Brain microvascular endothelial cell (primary cell): Measurements from ENCODE around the gene NPDC1.

Experiments used
- DNase-seq: peaks from one replicate; pipeline ENCODE4 v3.0.0-alpha.2; 2020
- H3K27ac ChIP-seq: fragments of 250-450 bp; sonication (Bioruptor Pico); 2 replicates; pipeline ENCODE4 v1.5.1; 2020; ENCODE audit warnings: mild to moderate bottlenecking, moderate library complexity
- H3K27me3 ChIP-seq: fragments of 250-450 bp; sonication (Bioruptor Pico); replicated peaks from 2 replicates; pipeline ENCODE4 v1.5.1; 2020; ENCODE audit warnings: mild to moderate bottlenecking
- H3K36me3 ChIP-seq: fragments of 250-450 bp; sonication (Bioruptor Pico); replicated peaks from 2 replicates; pipeline ENCODE4 v1.5.1; 2020; ENCODE audit warnings: mild to moderate bottlenecking
- H3K4me3 ChIP-seq: 2 replicates; pipeline ENCODE4 v1.5.1; 2011; ENCODE audit warnings: low read depth, mild to moderate bottlenecking, control low read depth, low read length, moderate library complexity
- in situ Hi-C: cut with HindIII; loops from 2 replicates; pipeline ENCODE4 v1.10.0; 2017; ENCODE audit warnings: low sequenced_read_pairs, low pct_ligation_motif_present
- TF ChIP-seq, protein P1 (sequence below): IDR thresholded peaks from 2 replicates; pipeline ENCODE4 v1.5.1; 2011; ENCODE audit warnings: low read depth, mild to moderate bottlenecking, moderate library complexity, low read length, control low read depth, inconsistent platforms; ENCODE audit errors: missing control alignments

NPDC1 gene

DNA sequence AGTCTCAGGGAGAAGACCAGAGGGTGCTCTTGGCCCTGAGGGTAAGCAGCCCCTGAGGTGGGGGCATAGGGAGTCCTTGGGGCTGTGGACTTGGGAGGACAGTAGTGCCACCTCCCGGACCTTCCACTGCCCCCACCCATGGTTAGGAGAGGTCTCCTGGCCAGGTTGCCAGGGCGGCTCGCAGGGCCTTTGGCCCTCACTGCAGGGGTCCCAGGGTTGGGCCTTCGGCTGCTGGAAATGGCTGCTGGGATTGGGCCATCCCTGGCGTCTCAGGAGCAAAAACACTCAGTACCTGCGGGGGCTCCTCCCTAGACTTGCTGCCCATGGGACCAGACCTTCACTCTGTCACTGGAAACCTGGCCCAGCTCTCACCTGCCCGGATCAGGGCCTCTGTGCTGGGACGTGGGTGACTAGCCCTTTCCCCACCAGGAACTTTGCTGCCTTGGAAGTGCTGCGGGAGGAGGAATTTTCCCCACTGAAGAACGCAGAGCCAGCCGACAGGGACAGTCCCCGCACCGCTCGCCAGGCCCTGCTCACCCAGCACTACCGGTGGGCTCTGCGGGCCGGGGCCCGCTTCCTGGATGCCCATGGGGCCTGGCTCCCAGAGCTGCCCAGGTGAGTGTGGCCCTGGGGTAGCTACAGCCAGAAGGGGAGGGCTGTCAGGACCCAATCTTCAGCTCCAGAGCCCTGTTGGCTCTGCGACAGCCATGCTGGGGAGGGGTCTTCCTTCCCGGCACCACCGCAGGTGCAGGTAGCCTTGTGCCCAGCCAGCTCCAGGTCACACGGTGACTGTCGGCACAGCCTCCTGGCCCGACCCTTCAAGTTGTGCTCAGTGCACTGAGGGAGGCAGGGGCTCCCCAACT lies 34.5 kb upstream of the NPDC1 start:
- Histone ChIP-seq H3K4me3 (no peak overlapping the region), H3K27ac (no peak overlapping the region), H3K27me3 (no peaks in the 10 kb centered on the region), H3K36me3 (no peaks in the 10 kb centered on the region)
- in situ Hi-C loops = no loop called here
- TF ChIP-seq, protein P1, sequence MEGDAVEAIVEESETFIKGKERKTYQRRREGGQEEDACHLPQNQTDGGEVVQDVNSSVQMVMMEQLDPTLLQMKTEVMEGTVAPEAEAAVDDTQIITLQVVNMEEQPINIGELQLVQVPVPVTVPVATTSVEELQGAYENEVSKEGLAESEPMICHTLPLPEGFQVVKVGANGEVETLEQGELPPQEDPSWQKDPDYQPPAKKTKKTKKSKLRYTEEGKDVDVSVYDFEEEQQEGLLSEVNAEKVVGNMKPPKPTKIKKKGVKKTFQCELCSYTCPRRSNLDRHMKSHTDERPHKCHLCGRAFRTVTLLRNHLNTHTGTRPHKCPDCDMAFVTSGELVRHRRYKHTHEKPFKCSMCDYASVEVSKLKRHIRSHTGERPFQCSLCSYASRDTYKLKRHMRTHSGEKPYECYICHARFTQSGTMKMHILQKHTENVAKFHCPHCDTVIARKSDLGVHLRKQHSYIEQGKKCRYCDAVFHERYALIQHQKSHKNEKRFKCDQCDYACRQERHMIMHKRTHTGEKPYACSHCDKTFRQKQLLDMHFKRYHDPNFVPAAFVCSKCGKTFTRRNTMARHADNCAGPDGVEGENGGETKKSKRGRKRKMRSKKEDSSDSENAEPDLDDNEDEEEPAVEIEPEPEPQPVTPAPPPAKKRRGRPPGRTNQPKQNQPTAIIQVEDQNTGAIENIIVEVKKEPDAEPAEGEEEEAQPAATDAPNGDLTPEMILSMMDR = no peak
- DNase-seq = no peak

DNA sequence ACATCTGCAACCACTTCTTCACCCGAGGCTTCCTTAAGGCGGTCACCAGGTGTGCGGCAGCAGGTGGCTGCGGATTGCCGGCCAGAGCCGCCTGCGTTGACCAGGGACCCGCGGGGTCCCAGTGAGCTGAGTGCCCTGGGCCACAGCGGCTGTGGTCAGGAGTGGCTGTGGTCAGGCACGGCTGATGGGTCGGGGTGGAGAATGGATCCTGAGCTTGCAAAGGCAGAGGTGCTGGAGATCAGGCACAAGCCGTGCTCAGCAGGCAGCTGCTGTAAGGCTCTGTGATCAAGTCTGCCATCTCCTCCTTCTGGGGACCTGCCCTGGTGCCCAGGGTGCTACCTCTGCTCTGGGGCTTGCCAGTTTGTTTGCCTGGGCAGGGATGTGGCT lies 33.4 kb upstream of the NPDC1 start:
- no peaks in the 10 kb centered on the region for H3K27me3 ChIP-seq
- DNase-seq = no peak
- H3K36me3 ChIP-seq = no peaks in the 10 kb centered on the region
- no peak overlapping the region for H3K27ac ChIP-seq
- H3K4me3 ChIP-seq = no peak overlapping the region
- in situ Hi-C loops = no loop called here
- TF ChIP-seq, protein P1 = no peak

DNA sequence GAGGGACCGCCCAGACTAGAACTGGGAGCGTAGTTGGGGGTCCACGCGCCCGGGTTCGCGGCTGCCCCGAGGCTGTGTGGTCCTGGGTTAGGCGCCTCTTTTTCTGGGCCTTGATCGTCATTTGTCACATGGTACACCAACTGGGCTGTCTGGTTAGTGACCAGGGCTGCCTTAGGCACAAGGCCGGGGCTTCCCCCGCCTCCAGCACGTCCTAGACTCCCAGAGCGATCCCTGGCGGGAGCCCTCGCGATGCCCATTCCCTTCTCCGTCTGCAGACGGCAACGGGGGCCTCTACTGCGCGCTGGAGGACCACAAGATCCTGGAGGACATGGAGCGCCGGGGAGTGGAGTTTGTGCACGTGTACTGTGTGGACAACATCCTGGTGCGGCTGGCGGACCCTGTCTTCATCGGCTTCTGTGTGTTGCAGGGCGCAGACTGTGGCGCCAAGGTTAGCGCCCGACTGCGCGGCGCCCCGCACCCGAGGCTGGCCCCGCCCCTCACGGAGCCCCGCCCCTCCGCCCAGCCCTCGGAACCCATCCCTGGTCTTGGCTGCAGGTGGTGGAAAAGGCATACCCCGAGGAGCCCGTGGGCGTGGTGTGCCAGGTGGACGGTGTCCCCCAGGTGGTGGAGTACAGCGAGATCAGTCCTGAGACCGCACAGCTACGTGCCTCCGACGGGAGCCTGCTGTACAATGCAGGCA lies 32.9 kb upstream of the NPDC1 start:
- Histone ChIP-seq H3K36me3 (no peaks in the 10 kb centered on the region), H3K4me3 (peak overlapping the region; percentile 70), H3K27ac (no peak overlapping the region), H3K27me3 (no peaks in the 10 kb centered on the region)
- TF ChIP-seq, protein P1 = no peak
- no peak for DNase-seq
- in situ Hi-C loops = no loop called here

DNA sequence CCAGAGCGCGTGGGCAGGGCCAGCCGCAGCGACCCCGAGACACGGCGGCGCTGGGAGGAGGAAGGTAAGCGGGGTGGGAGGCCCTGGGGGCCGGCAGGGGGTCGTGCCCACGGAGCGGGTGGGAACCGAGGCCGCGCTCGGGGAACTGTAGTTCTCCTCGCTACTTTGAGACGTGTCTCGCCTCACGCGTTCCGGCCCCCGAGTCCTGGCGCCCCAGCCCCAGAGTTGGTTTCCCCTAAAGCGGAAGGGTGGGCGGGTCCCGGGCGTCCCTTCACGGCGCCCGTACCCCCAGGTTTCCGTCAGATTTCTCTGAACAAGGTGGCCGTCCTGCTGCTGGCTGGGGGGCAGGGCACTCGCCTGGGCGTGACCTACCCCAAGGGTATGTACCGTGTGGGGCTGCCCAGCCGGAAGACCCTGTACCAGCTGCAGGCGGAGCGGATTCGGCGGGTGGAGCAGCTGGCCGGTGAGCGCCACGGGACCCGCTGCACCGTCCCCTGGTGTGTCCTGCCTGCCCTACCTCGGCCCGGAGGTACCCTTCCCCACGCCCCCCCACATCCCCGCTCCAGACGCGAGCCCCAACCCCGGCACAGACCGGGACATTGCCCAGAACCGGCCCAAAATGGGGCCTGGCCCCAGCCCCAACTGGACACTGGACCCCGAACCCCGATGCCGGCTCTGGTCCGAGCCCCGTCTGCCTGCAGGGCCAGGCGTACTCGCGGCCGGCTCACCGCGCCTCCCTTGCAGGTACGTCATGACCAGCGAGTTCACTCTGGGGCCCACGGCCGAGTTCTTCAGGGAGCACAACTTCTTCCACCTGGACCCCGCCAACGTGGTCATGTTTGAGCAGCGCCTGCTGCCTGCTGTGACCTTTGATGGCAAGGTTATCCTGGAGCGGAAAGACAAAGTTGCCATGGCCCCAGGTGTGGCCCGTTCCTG lies 32.0 kb upstream of the NPDC1 start:
- in situ Hi-C loops = no loop called here
- Histone ChIP-seq H3K4me3 (peak overlapping the region; percentile 70), H3K36me3 (no peaks in the 10 kb centered on the region), H3K27ac (no peak overlapping the region), H3K27me3 (no peaks in the 10 kb centered on the region)
- TF ChIP-seq, protein P1 = no peak
- no peak for DNase-seq

DNA sequence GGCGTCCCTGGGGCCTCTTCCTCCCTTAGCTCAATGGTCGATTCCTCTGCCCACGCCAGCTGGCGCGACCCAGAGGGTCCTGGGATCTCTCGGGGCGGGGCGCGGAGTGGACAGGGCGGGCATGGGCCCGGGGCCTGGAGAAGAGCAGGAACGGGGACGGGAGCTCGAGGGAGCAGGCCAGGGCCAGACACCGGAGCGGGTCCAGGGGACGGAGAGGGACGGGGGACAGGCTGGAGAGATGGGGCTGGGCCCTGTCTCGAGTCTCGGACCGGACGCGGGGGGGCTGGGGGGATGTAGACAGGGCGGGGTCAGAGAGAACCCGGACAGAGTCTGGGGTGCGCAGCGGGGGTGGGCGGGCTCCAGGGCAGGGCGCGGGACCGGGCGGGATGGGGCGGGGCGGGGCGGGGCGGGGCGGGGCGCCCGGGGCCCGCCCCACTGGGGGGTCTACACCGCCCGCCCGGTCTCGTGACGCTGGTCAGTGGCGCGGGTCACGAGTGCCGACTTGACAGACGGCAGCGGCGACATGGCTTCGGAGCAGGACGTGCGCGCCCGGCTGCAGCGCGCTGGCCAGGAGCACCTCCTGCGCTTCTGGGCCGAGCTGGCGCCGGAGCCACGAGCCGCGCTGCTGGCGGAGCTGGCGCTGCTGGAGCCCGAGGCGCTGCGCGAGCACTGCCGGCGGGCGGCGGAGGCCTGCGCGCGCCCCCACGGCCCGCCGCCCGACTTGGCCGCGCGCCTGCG lies 31.2 kb upstream of the NPDC1 start, which contains the start of gene UAP1L1:
Gene UAP1L1 (plus strand): TSS at position 508 of the 738 bp plus-strand sequence. CDS start 16 bp downstream, at position 524.
- in situ Hi-C loops = no loop called here
- no peaks in the 10 kb centered on the region for H3K27me3 ChIP-seq
- TF ChIP-seq, protein P1 = no peak
- no peak within 1 kb of the TSS for H3K27ac ChIP-seq
- no peaks in the 10 kb centered on the region for H3K36me3 ChIP-seq
- DNase-seq = no peak
- H3K4me3 ChIP-seq = peak within 1 kb of the TSS; percentile 70
